Activated T-cell treated with anti-CD3 and anti-CD28 coated beads, Interleukin-2, amount 50 U/mL, for 1 hour (primary cell): Measurements from ENCODE around the gene CCM2.

Experiments
- DNase-seq: peaks from one replicate; pipeline ENCODE4 v3.0.0-alpha.2; 2020

Gene CCM2

GRCh38 chr7:45070254-45070642 lies 70.2 kb downstream of the CCM2 start:
- DNase-seq: no peak

GRCh38 chr7:45071528-45071927 lies 71.5 kb downstream of the CCM2 start:
- DNase-seq: no peak

- no peak for DNase-seq
Measured at GRCh38 chr7:45072131-45073030, 72.4 kb downstream of the CCM2 start.

GRCh38 chr7:45073031-45073785 lies 73.2 kb downstream of the CCM2 start:
- no peak for DNase-seq

GRCh38 chr7:45073786-45074527 lies 74.0 kb downstream of the CCM2 start:
- DNase-seq: no peak

GRCh38 chr7:45074528-45075354 lies 74.7 kb downstream of the CCM2 start:
- DNase-seq: no peak

GRCh38 chr7:45075355-45075644 lies 75.3 kb downstream of the CCM2 start:
- DNase-seq: no peak

GRCh38 chr7:45075871-45076796 lies 76.1 kb downstream of the CCM2 start:
- DNase-seq: no peak

- DNase-seq: no peak
Measured at GRCh38 chr7:45076946-45077345, 76.9 kb downstream of the CCM2 start.

GRCh38 chr7:45077579-45077978 lies 77.6 kb downstream of the CCM2 start:
- DNase-seq: no peak

- DNase-seq: no peak
Measured at GRCh38 chr7:45078125-45078681, 78.2 kb downstream of the CCM2 start.

- DNase-seq: no peak
Measured at GRCh38 chr7:45080265-45080957, 80.4 kb downstream of the CCM2 start.

- peak; percentile 18 for DNase-seq
Measured at GRCh38 chr7:45080958-45081669, 81.1 kb downstream of the CCM2 start.

- no peak for DNase-seq
Measured at GRCh38 chr7:45081670-45081974, 81.6 kb downstream of the CCM2 start.

GRCh38 chr7:45082031-45082830 lies 82.2 kb downstream of the CCM2 start:
- DNase-seq: peak; percentile 14

GRCh38 chr7:45082831-45083331 lies 82.9 kb downstream of the CCM2 start:
- peak; percentile 17 for DNase-seq

GRCh38 chr7:45084336-45084735 lies 84.3 kb downstream of the CCM2 start:
- no peak for DNase-seq

GRCh38 chr7:45084901-45085618 lies 85.1 kb downstream of the CCM2 start:
- DNase-seq: no peak
